NCI-H2107 treated with DMSO at 0.1 percent for 48 hours (cell line): ENCODE results near the gene NDUFS3.

Experiments
- DNase-seq: peaks from one replicate; lab custom pipeline; 2025; ENCODE audit not compliant: unreplicated experiment; lab: John Stamatoyannopoulos, UW

The NDUFS3 gene

DNA sequence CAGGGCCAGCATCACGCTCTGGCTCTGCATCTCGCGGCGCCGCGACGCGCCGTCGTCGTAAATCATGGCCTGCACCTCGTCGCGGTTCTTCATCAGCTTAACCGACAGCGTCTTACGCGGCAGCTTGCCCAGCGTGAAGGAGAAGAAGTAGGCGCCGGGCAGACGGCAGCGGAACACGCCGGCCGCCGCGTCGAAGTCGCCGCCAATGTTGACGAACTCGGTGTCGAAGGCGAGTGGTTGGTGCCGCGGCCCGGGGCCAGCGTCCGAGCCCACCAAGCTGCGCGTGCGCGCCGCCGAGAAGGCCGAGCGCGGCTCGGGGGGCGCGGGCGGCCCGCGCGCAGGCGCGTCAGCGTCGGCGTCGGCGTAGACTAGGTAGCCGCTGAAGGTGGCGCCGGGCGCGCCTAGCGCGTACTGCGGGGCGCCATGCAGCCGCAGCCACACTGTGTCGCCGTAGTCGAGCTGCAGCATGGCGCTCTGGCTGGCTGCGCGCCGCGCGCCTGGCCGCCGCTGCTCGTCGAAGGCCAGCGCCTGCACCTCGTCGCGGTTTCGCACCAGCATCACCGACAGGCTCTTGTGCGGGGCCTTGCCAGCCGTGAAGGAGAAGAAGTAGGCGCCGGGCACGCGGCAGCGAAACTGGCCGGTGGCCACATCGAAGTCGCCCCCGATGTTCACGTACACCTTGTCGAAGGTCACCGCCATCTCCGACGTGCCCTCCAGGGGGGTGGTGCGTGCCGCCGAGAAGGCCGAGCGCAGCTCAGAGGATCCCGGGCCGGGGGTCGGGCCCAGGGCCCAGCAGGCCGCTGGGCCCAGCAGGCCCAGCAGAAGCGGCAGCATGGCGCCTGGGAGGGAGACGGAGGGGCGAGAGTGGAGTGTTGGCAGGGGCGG, 11.3 kb downstream of the NDUFS3 start:
- DNase-seq = no peak

DNA sequence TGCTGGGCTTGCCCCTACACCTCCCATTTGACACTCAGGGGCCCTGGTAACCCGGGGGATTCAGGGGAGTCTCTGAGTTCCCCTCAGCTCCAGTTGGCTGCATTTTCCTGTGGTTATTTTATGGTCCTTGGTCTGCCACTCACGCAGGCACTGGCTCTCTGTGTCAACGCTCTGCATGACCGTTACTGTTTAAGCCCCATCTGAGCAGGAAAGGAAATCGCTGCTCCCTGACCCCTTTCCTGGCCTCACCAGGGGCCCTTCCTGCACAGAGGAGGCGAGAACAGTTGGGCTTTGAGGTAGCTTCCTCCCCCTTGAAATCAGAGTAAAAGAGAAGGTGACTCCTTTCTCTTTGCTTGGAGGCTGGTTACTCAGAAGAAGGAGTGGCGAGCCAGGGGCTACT, 12.9 kb downstream of the NDUFS3 start:
- no peak for DNase-seq

DNA sequence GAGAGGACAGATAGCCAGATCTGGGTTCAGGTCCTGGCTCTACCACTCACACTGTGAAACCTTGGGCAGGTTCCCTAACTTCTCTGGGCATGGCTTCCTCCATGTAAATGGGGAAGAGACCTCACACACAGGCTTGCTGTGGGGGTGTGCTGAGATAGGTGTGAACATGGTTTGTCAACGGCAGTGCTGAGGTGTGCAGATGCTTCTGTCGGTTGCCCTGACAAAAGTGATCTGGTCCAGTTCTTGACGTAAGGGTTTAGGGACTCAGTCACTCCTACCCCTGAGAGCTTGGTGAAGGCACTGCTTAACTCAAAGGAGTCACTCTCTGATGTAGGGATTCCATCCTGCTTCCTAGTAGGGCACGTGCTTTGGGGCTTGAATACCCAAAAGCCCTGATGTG, 13.4 kb downstream of the NDUFS3 start:
- no peak for DNase-seq

DNA sequence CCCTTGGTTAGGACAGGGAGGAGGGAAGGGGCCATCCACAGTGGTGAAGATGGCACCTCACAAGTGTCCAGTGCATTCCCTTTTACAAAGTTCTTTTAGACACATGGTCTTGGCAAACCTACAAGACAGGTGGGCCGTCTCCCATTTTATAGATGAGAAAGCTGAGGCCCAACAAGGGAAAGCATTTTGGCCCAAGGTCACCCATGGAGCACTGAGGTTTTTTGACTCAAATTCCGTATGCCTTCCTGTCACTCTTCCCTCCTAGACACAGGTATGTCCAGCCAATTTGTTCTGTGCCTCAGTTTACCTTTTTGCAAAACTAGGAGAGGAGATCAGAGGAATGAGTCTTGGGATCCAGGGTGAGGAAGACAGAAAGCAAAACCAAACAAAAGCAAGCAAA, 14.1 kb downstream of the NDUFS3 start:
- no peak for DNase-seq

- DNase-seq = no peak
These were observed 14.6 kb downstream of the NDUFS3 start for GRCh38 chr11:47593492-47593933.

DNA sequence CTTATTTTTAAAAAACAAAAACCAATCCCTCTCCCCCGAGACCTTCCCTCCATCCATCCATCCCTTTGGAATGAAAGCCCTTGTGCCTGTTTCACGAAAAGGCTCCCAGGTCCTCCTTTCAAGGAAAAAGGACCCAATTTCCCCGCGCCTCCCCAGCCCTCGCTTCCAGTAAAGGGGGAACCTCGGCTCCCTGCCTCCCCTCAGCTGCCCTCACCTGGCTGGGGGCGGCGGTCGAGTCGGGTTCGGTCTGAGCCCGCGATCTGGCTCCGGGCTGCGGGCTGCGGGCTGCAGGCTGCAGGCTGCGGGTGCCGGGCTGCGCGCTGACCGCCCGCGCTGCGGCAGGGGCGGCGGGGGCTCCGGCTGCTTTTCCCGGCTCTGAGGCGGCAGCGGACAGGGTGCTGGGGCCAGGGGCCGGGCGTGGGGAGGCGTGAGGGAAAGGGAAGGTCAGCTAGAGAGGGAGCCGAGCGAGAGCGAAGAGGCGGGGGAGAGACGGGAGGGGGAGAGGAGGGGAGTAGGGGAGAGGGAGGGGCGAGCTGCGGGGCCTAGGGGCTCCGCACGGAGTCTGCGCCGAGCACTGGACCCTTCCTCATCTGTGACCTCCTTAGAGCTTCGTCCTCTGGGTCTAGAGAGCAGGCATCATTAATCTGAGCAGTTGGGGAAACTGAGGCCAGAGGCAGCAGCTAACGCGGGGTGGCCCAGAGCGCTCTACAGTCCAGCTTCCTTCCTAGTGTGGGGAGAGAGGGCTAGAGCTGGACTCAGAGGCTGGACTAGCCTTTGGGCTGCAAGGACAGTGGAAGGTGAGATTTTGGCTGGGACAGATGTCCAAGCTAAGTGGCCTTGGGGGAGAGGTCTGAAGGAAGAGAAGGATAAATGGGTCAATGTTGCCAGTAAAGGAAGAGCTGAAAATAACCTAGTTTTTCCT, 15.3 kb downstream of the NDUFS3 start, which contains the start of gene C1QTNF4:
C1QTNF4 (minus strand) TSS at position 478 of the 922 bp plus-strand sequence. CDS start 3,601 bp downstream, outside the sequence.
- DNase-seq = no peak

GRCh38 chr11:47595029-47595428, 16.2 kb downstream of the NDUFS3 start:
- no peak for DNase-seq

DNA sequence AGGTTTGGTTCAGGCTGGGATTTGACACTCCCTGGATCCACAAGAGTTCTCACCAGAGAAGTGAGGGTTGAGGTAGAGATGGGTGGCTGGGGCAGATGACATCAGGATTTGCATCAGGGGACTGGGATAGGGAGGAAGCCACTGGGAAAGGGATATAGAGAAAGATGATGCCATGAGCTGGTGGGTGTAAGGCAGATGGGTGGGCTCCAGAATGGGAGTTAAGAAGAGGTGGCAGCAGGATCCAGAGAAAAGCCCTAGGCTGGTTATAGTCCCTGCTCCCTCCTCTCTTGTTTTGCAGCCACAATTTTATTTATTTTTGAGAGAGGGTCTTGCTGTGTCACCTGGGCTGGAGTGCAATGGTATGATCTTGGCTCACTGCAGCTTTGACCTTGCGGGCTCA, 17.1 kb downstream of the NDUFS3 start:
- no peak for DNase-seq

DNA sequence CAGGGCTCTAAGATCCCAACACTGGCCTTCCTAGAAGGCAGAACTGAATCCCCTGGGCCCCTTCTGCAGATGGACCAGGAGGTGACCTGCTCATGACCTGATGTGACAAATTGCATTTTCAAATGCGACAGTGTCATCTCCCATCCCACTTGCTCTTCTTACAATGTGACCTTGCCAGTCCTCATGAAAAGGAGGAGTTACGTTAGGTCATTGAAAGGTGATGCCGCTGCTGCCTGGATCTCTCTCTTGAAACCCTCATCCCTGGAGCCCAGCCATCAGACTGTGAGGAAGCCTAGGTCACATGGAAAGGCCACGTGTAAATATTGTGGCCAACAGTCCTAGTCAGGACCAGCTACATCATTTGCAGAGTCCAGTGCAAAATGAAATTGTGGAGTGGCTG, 21.0 kb downstream of the NDUFS3 start:
- DNase-seq = no peak

DNA sequence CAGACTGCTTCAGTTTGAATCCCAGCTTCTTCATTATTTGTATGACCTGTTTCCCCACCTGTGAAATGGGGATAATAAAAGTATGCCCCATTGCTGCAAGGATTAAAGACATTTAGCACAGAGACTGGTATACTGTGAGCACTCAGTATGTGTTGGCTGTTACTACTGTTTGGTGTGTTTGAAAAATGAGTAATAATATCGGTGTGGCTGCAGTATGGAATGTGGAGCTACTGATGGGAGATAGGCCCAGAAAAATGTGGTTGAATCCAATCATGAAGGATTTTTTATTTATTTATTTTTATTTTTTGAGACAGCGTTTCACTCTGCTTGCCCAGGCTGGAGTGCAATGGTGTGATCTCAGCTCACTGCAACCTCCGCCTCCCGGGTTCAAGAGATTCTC, 24.4 kb downstream of the NDUFS3 start:
- no peak for DNase-seq

- no peak for DNase-seq
These were observed 27.0 kb downstream of the NDUFS3 start for GRCh38 chr11:47605921-47606320.

- no peak for DNase-seq
These were observed 27.9 kb downstream of the NDUFS3 start for GRCh38 chr11:47606731-47607130.

GRCh38 chr11:47607380-47607779, 28.5 kb downstream of the NDUFS3 start:
- no peak for DNase-seq

DNA sequence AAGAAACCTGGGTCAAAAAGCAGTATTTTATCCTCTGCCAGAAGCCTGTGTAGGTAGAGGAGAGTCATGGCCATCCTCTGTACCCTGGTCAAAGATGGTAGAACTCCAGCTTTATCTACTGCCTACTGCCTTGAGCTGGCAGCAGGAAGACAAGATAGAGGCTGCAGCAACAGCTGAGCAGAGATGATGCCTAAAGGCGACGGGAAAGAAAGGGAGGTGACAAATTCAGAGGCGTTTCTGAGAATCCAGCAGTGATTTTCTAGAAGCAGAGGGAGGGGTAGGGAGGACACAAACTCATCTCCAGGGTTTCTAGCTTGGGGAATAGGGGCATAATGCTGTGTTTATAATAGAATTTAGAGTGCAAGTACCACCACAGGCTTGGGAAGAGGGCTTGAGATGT, 30.8 kb downstream of the NDUFS3 start:
- no peak for DNase-seq

DNA sequence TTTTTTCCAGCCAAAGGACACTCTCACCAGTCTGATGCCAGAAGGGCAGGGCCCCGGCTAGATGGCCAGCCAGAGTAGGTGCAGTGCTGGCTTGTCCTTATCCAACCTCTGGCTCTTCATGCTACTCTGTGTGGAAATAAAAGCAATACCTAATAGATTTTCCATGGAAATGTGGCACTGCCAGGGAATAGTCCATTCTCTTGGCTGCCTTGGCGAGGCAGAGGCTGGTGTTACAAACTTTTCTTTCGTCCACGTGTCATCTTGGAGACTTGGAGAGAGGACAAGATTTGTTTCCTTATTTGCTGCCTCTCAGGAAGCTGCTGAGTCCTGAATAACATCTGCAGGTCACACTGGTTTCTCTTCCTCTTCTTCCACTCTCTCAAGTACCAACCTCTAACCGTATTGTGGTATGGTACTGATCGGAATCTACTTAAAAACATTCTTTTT, 32.5 kb downstream of the NDUFS3 start:
- no peak for DNase-seq

DNA sequence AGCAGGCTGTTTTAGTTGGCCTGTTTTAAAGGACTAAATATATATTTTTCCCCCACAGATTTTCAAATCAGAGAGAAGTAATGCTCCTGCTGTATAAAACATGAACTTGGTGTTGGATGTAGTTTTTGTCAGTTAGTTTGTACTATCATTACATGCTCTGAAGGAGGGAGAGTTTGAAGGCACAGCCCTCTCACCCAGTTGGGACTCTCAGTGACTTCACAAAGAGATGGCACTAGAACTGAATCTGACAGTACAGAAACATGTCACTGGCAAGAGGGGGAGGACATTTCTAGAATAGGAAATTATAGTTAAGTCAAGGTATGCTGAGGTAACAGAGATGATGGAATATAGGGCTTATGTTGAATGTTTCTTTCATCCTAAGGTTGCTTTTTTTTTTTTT, 36.4 kb downstream of the NDUFS3 start:
- DNase-seq = no peak

GRCh38 chr11:47616726-47617416, 38.0 kb downstream of the NDUFS3 start:
- DNase-seq = peak; percentile 42

- DNase-seq = no peak
These were observed 38.5 kb downstream of the NDUFS3 start for GRCh38 chr11:47617417-47617809.

DNA sequence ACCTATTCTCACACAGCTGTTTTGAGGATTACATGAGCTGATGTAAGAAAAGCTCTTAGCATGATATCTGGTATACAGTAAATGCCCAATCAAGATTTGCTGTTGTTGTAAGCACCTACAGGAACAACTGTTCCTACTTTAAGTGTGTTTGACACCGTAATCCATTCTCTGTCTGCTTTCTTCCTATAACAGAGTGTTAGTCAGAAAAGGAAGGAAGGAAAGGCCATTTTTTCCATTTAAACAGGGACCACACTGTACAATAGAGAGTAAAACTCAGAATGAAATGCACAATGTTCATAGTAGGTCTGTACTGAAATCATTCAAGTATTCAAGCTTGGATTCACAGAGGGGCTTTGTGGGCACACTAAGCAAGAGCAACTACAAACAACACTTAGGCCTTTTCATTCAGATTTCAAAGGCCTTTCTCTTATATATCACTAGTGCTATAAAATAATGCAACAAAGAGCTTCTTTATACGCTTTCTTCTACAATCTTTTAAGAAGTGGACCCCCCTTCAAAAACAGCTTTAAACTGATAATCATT, 42.0 kb downstream of the NDUFS3 start:
- DNase-seq = no peak

GRCh38 chr11:47626234-47626633, 47.4 kb downstream of the NDUFS3 start:
- no peak for DNase-seq

GRCh38 chr11:47628026-47628425, 49.2 kb downstream of the NDUFS3 start:
- DNase-seq = no peak
